Measurements from ENCODE around the gene SPACA4.

SPACA4 gene

DNA sequence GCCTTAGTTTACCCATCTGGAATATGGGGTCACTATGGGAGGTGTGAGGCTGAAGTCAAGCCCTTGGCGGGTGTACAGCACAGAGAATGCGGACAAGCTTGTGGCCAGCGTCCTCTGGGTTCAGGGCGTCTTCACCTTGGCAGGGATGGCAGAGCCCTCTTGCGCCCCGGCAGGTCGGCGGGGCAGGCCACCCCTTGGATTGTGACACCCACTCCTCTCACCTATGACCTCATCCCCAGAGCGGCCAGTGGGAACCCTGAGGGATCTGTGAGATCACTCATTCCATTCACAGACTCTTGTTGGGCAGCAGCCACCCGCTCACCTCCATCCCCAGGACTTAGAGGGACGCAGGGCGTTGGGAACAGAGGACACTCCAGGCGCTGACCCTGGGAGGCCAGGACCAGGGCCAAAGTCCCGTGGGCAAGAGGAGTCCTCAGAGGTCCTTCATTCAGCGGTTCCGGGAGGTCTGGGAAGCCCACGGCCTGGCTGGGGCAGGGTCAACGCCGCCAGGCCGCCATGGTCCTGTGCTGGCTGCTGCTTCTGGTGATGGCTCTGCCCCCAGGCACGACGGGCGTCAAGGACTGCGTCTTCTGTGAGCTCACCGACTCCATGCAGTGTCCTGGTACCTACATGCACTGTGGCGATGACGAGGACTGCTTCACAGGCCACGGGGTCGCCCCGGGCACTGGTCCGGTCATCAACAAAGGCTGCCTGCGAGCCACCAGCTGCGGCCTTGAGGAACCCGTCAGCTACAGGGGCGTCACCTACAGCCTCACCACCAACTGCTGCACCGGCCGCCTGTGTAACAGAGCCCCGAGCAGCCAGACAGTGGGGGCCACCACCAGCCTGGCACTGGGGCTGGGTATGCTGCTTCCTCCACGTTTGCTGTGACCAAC lies at the start of gene SPACA4:
Gene SPACA4, plus strand, starts transcription at position 280 of the 896 bp plus-strand sequence. Its CDS starts 237 bp downstream, at position 517.
- TF ChIP-seq, protein P1, sequence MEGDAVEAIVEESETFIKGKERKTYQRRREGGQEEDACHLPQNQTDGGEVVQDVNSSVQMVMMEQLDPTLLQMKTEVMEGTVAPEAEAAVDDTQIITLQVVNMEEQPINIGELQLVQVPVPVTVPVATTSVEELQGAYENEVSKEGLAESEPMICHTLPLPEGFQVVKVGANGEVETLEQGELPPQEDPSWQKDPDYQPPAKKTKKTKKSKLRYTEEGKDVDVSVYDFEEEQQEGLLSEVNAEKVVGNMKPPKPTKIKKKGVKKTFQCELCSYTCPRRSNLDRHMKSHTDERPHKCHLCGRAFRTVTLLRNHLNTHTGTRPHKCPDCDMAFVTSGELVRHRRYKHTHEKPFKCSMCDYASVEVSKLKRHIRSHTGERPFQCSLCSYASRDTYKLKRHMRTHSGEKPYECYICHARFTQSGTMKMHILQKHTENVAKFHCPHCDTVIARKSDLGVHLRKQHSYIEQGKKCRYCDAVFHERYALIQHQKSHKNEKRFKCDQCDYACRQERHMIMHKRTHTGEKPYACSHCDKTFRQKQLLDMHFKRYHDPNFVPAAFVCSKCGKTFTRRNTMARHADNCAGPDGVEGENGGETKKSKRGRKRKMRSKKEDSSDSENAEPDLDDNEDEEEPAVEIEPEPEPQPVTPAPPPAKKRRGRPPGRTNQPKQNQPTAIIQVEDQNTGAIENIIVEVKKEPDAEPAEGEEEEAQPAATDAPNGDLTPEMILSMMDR (IDR thresholded peaks at IDR 0.05; ENCODE audit: control insufficient read depth, extremely low read depth, insufficient read depth): no peak
- no peak for DNase-seq (ENCODE audit: low read depth)
- H3K4me3 ChIP-seq (ENCODE audit: low read depth, low read length): no peak within 1 kb of the TSS

GRCh38 chr19:48556825-48557224 lies 49.7 kb upstream of the SPACA4 start:
- TF ChIP-seq, protein P1 (IDR thresholded peaks at IDR 0.05; ENCODE audit: control insufficient read depth, extremely low read depth, insufficient read depth): no peak
- no peak for DNase-seq (ENCODE audit: low read depth)
- no peak overlapping the region for H3K4me3 ChIP-seq (ENCODE audit: low read depth, low read length)

GRCh38 chr19:48558018-48558684 lies 48.4 kb upstream of the SPACA4 start:
- DNase-seq (ENCODE audit: low read depth): no peak

DNA sequence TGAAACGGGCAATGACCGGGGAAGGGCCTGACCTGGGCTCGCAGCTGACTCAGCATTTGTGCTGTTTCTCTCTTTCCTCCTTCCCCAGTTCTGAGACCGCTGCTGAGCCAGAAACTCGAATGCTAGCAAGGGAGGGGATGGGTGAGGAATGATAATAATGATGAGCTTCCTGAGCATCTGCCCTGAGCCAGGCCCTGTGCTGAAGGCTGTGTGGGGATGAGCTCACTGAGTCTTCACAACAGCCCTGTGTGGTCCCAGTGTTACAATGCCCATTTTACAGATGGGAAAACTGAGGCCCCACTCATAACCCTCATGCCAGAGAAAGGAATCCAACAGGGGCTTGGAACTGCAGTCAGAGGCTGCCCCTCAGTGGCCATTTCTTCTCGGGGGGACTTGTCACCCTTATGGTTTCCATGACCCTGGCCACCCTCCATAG lies 46.4 kb upstream of the SPACA4 start:
- no peak overlapping the region for H3K4me3 ChIP-seq (ENCODE audit: low read depth, low read length)
- TF ChIP-seq, protein P1 (IDR thresholded peaks at IDR 0.05; ENCODE audit: control insufficient read depth, extremely low read depth, insufficient read depth): no peak
- DNase-seq (ENCODE audit: low read depth): no peak

More at GRCh38 chr19:48558018-48558684, 48.4 kb upstream of the SPACA4 start:
- no peak overlapping the region for H3K4me3 ChIP-seq (ENCODE audit: low read depth, low read length)
- TF ChIP-seq, protein P1 (IDR thresholded peaks at IDR 0.05; ENCODE audit: control insufficient read depth, extremely low read depth, insufficient read depth): no peak

DNA sequence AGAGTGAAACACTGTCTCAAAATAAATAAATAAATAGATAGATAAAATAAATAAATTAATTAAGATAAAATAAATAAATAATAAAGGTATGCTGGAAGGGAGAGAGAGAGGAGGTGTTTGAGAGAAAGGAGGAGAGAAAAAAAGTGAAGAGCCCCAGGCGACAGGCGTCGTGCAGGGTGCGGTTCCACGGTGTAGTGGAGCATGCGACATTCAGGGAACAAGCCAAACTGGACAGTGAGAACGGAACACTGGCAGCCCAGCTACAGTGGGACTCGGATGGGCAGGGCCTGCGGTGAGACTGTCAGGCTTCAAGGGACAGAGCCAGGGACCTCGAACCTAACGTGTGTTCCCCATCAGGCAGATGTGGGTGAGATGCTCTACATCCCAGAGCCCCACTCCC lies 45.1 kb upstream of the SPACA4 start:
- DNase-seq (ENCODE audit: low read depth): no peak
- H3K4me3 ChIP-seq (ENCODE audit: low read depth, low read length): no peak overlapping the region
- TF ChIP-seq, protein P1 (IDR thresholded peaks at IDR 0.05; ENCODE audit: control insufficient read depth, extremely low read depth, insufficient read depth): no peak

DNA sequence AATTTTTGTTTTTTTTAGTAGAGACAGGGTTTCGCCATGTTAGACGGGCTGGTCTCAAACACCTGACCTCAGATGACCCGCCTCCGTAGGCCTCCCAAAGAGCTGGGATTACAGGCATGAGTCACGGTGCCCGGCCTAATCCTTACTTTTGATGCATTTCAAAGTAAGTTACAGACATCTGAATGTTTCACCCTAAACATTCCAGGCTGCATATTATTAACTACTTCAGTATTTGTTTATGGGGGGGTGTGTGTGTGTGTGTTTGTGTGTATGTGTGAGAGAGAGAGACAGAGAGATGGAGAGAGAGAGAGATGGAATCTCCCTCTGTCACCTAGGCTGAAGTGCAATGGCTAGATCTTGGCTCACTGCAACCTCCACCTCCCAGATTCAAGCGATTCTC lies 41.5 kb upstream of the SPACA4 start:
- H3K4me3 ChIP-seq (ENCODE audit: low read depth, low read length): no peak overlapping the region
- DNase-seq (ENCODE audit: low read depth): no peak
- TF ChIP-seq, protein P1 (IDR thresholded peaks at IDR 0.05; ENCODE audit: control insufficient read depth, extremely low read depth, insufficient read depth): no peak
